AG20443 (cell line): Measurements from ENCODE around the gene MPC1.
A peak's percentile ranks its signal among the peaks of the same experiment; 100 is the strongest.
"Not testable (repeated sequence)": the region's sequence is repeated elsewhere in the genome, so short reads cannot be mapped to it uniquely, and the experiment has no call there.

Experiments used
- DNase-seq: peaks from one replicate; pipeline ENCODE4 v3.0.0; 2012; ENCODE audit warnings: low spot score, mixed read lengths

MPC1 gene

DNA sequence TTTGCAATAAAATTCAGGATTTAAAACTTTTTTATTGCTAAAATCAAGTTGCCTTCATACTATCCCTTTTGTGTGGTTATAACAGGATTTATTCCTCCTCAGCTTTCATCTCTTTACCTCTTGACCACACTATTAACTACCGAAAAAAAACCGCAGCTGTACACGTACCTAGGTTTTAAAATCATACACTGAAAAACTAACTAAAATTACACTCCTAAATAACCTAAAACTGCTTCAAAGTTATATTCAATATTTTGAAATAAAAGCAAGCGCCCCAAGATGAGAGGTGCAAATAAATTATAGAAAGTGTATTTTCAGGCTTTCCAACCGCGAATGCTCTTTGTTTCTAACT, 1.4 kb downstream of the MPC1 start:
- DNase-seq = no peak

DNA sequence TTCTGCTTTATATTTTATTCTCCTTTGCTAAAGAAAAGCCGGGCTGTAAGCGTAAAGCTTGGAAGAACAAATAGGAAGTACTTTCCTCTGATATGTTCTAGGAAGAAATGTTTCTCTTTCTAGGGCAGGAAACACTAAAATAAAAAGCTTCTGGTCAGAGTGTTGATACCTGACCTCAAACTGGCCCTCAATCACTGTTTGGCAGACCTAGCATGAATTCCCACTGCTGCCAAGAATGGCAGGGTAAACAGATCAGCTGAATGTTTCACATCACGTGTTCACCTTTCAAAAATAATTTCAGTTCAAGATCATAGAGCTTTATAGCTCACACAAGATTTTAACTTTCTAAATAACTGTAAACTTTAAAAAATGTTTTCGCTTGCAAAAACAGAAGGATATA, 2.9 kb downstream of the MPC1 start:
- no peak for DNase-seq

DNA sequence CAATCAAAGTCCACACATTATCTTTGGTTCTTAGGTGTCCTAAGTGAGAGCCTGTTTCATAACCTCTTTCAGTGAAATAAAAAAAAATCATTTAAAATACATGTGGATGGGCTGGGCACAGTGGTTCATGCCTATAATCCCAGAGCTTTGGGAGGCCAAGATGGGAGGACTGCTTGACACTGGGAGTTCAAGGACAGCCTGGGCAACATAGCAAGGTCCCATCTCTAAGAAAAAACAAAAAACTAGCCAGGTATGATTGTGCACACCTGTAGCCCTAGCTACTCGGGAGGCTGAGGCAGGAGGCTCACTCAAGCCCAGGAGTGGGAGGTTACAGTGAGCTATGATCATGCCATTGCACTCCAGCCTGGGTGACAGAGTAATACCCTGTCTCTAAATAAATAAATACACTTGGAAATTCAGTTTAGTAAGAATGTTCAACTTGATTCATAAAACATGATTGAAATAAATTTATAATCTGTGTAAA, 3.6 kb downstream of the MPC1 start:
- no peak for DNase-seq

DNA sequence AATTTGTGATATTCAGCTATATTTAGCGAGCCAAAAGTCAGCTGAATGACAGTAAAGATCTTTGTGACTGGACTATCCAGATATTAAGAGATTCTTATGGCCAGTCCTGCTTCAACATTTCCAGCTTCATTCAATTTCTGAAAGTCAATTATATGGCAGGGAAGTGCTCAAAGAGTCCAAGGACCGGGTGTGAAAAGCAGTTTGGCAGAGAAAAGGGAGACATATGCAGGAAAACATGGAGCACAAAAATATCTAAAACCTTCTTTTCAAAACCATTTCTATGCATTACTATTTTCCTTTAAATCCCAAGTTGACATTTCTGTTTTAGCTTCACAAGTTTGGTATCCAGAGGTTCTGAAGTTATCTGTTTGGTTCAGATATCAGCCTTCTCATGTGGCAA, 5.0 kb downstream of the MPC1 start:
- no peak for DNase-seq

DNA sequence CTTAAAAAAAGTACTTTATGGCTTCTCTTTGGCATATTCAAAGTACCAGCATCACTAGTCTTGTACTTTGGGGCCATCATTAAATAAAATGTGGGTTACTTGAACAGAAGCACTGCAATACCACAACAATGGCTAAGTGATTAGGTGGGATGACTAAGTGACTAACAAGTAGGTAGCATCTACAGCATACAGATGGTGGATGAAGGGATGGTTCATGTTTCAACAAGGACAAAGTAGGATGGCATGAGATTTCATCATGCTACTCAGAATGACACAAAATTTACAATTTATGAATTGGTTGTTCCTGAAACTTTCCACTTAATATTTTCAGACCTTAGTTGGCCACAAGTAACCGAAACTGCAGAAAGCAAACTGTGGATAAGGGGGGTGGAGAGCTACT, 7.7 kb downstream of the MPC1 start:
- DNase-seq = no peak

DNA sequence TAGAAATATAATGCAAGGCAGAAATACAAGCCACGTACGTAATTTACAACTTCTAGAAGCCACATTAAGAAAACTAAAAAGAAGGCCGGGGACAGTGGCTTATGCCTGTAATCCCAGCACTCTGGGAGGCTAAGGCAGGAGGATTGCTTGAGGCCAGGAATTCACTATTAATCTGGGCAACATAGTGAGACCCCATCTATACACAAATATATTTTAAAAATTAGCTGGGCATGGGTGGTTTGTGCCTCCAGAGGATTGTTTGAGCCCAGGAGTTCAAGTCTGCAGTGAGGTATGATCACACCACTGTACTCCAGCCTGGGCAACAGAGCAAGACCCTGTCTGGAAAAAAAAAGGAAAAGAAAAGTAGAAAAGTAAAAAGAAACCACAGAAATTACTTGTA, 12.3 kb downstream of the MPC1 start:
- DNase-seq = no peak

DNA sequence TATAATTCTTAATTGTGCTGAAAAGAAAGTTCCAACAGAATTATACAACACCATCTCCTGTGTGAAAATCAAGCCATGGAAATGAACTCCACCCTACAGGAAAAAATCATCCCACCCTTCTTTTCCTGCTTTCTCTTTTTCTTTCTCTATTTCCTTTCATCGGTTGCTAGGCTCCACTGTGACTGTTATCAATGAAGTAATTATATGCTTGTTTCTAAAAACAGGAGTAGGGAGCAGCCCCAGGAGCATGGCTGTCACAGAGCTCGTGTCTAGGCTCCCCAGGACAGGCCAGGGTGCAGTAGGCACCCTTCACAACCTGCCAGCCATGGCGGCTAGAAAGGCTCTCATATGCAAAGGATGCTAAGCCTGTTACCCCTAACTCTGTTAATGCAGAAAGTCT, 13.0 kb downstream of the MPC1 start:
- DNase-seq = no peak

DNA sequence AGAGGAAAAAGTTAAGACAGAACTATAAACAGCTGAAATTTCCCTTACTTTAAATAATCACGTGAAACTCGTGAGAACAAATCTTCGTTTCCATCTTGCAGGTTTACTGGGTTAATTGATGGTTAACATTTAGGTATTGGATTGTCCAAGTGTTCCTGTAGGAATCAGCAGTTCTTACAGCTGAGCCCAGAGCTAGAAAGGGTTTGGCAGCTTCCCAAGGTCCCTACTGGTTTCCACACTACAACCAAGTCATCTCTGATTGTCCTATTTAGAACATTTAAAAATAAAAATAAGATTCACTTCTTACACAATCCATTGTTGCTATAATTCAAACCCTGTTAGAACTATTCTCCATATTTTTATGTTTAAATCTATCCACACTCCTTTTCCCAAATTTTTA, 15.8 kb downstream of the MPC1 start:
- DNase-seq = no peak

DNA sequence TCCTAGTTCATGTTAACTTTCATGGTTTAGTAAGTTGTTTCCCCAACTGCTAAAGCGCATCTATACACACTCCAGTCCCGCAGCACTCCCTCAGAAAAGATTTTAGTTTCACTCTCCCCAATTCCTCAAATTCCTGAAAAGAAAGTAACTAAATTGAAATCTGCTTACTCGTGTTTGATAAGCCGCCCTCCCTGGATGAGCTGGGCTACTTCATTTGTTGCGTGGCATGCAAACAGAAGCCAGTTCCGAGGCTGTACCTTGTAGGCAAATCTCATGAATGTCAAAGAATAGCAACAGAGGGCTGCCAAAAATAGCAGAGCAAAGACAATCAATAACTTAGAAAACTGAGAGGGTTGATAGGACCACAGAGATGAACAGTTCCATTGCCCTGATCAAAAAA, 16.9 kb downstream of the MPC1 start:
- DNase-seq = no peak

DNA sequence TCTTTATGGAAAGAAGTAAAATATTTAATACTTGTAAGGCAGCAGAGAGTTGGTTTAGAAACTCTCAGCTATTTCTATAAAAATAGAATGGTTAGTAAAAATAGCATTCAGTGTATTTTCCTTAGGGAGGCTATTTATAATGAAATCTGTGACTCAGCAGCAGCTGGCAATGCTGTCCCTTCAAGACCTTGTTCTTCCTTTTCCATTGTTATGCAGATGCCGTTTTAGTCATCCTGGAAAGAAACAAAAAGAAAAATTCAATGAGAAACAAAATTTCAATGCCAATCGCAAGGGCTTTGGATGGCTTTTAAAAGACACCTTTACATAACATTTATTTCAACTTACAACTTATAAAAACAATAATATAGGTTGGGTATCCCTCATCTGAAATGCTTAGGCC, 17.5 kb downstream of the MPC1 start:
- DNase-seq = peak; percentile 72

DNA sequence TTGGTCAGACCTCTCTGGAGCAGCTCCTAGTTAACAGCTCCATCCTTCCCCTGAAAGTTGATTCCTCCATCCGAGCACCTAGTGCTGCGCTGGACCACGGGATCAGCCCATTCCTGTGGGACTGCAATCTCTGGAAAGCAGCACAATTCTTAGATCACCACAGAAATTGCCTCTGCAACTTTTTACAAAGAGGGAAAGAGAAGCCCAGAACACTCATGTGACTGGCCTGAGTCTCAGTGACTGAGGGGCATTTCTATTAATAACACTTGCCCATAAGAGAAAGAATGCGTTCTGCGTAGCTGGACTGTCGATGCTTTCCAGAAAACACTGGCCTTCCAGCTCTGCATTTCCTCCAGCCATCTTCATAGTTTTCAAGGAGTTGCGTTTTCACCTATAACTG, 18.3 kb downstream of the MPC1 start:
- DNase-seq = no peak

DNA sequence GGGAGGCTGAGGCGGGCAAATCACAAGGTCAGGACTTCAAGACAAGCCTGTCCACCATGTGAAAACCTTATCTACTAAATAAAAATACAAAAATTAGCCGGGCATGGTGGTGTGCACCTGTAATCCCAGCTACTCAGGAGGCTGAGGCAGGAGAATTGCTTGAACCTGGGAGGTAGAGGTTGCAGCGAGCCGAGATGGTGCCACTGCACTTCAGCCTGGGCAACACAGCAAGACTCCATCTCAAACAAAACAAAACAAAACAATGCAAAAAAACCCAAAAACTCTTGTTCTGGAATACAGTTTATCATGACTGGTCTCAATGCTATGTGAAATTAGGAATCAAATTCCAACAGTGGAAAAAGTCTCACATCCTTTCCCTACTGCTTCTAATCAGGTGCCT, 20.3 kb downstream of the MPC1 start:
- not testable (repeated sequence) for DNase-seq

DNA sequence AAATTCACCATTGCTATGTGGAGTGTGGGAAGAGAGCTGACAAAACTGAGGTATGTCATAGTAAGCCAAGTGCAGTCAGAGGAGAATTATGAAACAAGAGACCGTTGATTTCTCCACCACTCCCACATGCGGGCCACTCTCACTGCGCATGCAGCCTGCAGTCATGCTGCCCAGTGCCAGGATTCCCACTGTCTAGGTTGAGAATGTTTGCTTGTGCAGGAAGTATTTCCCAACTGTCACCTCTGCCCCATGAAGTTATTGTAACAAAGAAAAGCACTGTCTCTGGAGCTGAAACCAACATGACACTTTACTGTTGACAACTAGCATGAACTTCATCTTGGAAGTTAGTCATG, 21.7 kb downstream of the MPC1 start:
- DNase-seq = peak; percentile 58

DNA sequence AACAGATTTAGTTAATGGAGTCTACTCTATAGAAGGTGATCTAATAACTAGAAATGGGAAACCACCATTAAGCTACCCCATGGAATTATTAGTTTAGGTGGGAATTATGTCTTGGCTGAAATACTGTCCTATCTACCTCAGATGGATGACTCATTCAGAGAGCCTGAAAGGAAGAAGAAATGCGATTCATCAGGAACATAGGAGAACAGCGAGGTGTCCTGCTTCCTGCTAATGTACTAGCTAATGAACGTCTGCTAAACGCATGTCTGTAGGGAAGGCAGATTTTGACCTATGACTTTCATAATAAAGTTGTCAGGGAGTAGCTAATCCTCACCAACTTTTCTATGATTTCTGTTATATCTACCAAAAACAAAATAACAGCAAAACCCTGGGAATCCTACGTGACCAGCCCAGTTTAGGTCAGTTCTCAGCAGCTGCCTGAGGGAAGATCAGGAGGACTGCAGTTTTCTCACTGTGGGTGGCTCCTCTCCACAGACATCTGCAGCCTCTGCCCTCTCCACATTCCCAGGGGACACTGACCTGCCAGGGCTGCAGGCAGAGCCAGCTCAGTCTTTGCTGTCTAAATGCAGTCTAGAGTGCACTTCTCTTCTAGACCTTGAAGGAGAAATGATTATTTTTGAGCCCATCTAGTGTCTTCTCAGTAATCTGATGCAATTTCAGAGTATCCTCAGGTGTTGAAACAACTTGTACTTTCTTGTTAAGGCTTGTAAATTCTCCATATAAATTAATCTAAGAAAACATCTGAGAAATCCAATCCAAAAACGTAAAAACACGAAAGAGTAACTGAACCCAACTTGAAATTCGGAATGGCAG, 22.3 kb downstream of the MPC1 start:
- no peak for DNase-seq

DNA sequence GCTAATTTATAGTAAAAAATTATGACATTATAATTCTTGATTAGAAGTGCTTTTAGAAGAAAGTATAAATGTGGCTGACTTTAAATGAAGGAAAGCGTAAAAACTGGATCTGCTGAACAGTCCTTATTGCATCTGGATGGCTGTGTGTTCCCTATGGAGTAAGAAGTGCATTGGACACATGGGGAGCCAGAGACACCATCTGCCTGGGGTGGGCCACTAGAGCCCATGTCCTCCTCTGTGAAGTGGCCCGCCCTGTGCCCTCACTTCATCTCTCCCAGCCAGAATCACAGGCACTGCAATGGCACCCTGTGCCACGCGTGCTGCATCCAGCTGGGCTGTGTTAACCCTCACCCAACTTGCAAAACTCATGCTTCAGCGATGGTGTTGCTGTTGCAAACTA, 27.2 kb downstream of the MPC1 start:
- DNase-seq = no peak

DNA sequence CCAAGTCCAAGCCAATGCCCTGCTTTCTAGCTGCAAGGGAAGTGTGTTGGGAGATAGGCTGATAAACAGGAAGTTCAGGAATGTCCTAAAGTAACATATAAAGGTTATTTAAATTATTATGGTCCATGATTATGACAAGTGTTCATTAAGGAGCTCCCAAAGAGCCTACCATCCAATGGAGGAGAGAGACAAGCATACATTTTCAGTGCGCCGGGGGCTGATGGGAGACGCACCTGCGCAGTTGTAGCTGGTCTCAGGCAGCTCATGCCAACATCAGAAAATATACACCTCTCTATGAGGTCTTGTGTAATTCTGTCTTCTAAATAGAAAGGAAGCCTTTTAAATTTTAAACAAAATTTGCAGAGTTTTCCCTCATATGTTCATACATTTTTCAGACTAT, 27.8 kb downstream of the MPC1 start:
- no peak for DNase-seq

DNA sequence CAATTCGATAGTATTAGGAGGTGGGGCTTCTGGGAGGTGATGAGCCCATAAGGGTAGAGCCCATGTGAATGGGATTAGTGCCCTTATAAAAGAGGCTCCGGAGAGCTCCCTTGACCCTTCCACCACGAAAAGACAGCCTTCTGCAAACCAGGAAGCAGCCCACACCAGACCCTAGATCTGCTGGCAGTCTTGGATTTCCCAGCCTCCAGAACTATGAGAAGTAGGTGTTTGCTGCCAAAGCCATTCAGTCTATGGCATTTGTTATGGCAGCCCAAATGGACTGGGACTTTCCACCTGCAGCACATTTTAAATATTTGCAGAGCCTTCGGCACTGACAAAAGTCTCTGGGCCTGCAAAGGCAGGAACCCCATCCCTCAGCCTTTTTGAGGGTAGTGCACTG, 28.6 kb downstream of the MPC1 start:
- no peak for DNase-seq

DNA sequence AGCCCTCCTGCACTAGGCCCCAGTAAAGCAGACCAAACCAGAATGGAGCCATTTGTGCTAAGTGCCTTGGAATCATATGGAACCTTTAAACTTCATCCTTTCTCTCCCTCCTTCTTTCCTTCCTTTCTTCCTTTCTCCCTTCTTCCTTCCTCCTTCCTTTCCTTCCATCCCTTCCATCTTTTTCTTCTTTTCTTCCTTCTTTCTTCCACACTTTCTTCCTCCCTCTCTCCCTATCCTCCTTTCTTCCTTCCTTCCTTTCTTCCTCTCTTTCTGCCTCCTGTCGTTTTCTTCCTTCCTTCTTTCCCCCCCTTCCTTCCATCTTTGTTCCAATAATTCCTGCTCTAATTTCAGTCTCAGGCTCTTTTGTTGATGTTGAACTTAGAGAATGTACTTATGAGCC, 29.2 kb downstream of the MPC1 start:
- no peak for DNase-seq

DNA sequence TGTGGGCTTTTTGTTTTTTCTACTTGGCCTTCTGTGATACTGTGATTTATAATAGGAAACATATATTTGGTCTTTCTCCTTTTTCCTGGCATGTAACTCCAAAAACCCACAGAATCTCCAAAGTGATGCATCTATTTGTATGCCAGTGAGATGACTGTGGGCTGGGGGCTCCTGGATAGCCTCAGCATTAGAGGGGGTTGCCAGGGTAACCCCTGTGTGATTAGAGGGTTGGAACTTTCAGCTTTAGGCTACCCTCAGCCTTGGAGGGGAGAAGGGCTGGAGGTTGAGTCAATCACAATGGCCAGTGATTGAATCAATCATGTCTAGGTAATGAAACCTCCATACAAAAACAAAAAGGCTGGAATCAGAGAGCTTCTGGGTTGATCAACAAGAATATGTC, 29.8 kb downstream of the MPC1 start:
- no peak for DNase-seq

DNA sequence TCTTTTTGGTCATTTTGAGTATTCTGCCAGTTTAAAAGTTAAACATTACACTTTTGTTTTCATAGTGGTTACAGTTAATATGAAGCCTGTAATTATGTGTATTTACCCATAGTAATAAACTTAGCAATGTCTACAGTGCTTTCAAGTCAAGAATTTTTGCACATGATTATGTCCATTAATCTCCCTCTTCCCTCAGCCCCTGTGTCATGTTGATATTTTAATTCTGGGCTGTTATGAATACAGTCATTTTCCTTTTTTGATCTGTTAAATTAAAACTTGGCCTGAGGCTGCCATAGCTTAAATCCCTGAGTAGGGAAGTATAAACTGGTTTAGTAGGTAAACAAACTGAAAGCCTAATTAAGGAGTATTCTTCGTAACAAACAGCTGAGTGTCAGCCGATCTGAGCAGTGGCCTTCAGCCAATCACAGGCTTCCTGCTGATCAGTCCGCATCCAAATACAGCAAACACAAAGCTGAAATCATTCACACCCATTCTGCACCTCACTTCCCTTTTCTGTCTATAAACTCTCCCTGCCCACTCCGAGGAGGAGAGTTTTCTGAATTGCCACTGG, 30.9 kb downstream of the MPC1 start:
- DNase-seq = no peak

DNA sequence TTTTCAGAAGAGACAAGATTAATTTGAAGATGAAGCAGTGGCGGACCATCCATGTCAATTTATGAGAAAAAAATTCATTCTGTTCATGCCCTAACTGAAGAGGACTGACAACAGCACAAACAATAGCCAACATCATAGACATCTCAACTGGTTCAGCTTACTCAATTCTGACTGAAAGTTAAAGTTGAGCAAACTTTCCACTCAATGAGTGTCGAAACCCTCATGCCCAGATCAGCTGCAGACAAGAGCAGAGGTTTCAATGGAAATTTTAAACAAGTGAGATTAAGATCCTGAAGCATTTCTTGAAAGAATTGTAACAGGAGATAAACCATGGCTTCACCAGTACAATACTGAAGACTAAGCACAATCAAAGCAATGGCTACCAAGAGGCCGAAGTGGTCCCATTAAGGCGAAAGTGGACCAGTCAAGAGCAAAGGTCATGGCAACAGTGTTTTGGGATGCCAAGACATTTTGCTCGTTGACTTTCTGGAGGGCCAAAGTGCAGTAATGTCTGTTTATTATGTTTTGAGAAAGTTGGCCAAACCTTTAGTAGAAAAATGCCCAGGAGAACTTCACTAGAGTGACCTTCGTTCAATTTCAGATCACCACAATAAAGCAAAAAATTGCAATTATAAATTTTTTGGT, 34.3 kb downstream of the MPC1 start:
- DNase-seq = no peak

DNA sequence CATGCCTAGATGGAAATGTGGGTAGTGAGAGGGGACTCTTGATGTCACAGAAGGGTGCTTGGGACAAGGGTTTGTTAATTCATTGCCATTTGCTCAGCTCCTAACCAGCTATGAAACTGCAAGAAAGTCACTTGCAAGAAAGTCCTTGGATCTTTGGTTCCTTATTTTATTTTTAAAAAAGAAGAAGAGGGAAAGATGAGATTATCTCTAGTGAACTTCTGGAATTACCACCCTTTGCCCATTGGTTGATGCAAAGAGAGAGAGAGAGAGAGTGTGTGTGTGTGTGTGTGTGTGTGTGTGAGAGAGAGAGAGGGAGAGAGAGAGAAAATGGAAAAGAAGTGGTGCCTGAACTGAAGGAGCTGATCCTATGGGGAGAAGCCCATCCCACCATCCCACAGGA, 35.8 kb downstream of the MPC1 start:
- no peak for DNase-seq

DNA sequence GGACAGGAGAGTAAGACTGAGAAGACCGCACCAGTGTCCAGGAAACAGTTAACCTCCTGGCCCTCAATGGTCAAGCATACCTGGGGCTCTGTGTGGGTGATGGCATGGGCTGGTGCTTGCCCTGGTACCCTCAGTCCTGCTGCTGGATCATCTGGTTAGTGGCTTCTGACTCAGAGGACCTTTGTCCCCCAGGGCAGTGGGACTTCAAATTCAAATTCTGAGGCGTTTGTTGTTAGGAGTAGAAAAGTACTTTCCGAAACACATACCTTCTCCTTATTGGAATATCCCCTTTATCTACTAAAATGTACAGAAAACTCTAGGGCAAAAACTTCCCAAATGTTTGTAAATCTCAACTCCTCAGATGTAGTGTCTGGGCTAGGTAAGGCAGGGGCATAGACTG, 36.3 kb downstream of the MPC1 start:
- DNase-seq = no peak

DNA sequence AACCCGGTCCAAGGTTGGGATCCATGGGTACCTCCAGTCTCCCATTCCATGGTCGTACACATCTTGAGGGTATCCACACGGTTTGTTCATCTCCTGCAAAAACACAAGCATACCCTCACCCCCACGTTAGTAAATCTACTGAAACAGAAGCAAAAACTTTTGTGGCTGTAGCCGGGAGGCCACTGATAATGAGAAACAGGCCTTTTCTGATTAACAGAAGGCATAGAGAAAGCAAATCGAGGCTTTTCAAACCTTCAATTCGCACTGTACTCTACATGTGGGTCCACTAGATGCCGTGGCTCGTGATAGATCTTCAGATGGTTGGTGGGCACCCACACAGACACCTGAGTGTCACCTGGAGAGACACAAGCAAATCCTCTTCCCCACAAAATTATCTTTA, 37.1 kb downstream of the MPC1 start:
- DNase-seq = not testable (repeated sequence)
